Stimulated activated CD8-positive, alpha-beta memory T cell treated with anti-CD3 and anti-CD28 coated beads, Interleukin-7, amount 100 ng/mL, for 1 hour (primary cell): ENCODE results near the gene GRIK2.
"Not testable (repeated sequence)": the region's sequence is repeated elsewhere in the genome, so short reads cannot be mapped to it uniquely, and the experiment has no call there.

ENCODE experiments used
- DNase-seq, 2 donors: peaks; one replicate each; pipeline ENCODE4 v3.0.0-alpha.2; 2020; ENCODE audit warnings: low read depth in 2 of 2

The GRIK2 gene

GRCh38 chr6:101393251-101393828 is at the start of gene GRIK2:
TSS of gene GRIK2 (plus strand) at chr6:101393708.
- DNase-seq = no peak

DNA sequence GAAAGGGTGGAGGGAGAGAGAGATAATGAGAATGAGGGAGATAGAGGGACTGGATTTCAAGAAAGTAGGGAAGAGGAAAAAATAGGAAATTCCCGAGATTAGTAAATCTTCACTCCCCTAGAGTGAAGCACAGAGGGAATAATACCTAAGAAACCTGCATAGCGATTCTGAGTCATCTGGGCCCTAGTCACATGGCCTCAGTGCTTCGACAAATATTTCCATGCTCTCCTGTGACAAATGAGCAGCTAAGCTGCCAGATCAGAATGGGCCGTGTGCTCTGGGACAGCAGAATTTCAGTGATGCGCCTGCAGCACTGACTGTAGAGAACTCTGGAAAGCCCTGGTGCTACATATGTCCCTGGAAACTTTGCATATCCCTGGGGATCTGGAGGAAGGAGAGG is 48.6 kb upstream of the GRIK2 start:
- no peak for DNase-seq

GRCh38 chr6:101348816-101349215 is 44.7 kb upstream of the GRIK2 start:
- no peak for DNase-seq

GRCh38 chr6:101350631-101351030 is 42.9 kb upstream of the GRIK2 start:
- not testable (repeated sequence) for DNase-seq

GRCh38 chr6:101351173-101351572 is 42.3 kb upstream of the GRIK2 start:
- DNase-seq = no peak

DNA sequence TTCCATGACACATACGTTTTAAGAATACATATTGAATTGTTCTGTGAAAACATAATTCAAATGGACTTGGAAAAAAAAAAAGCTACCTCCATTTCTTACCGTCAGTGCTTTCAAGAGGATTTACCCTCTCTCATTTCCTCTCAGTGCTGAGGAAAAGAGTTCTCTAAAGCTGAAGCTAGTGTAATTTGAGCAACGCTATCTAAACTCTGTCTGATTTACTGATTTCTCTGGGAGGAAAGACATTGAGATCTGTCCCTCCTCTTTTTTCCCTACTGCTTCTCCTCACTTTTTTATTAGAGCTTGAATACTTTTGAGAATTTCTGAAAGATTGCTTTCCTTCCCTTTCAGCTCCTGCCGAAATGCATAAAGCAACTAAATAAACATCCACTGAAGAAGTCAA is 41.2 kb upstream of the GRIK2 start:
- DNase-seq = no peak

GRCh38 chr6:101365181-101365580 is 28.3 kb upstream of the GRIK2 start:
- DNase-seq = no peak

- DNase-seq = no peak
Measured at GRCh38 chr6:101379926-101380325, 13.6 kb upstream of the GRIK2 start.

GRCh38 chr6:101380897-101381630 is 12.4 kb upstream of the GRIK2 start:
- no peak for DNase-seq

- not testable (repeated sequence) for DNase-seq
Measured at GRCh38 chr6:101383747-101384146, 9.8 kb upstream of the GRIK2 start.

DNA sequence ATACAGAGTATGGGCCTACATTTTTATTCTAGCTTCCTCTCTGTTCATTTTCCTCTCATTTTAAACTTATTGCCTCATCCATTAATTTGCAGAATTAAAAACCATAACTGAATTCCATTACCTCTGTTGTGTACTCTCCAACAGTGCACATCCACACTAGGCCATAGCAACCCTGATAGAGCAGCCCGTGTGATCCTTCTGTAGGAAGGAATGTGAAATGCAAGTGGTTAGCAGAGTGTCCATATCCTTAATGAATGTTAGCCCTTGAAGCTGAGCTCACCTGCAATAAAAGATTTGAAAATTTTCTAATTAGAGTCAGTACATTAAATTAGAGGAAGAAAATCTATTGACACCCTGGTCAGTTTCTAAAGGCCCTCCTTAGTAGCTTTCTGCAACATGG is 6.5 kb upstream of the GRIK2 start:
- no peak for DNase-seq

DNA sequence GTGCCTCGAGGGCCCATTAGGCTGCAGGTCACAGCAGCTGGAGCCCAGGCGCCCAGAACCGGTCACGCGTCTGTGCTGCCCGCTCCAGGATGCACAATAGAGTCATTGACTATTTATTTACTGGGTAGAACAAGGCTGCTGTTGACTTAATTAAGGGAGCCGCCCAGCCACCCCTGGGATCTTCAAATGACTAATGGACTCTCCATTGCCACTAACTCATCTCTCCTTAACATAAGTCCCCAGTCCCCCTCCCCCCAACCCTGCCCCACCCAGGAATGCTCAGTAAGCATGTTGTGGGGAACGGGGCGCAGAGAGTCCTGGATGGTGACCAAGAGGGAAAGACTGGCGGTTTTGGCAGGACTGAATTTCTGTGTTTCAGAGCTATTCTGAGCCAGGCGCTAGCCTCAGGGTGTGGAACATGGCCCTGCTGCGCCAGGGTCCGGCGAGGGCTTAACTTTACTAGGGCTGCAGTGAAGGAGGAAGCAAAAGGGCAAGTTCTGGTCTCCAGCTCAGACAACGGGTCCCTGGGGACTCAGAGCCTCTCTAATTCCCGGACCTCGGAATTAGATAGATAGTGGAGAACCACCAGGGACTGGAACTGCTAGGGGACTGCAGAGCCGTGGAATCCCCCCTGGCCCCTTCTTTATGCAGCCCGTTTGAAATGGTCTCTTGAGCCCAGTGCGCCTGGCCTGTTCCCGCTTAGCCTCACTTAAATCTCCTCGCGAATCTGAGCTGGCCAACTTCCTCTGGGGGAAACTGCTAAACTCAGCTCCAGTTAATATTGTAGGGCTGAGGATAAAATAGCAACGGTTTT is 1.5 kb upstream of the GRIK2 start:
- DNase-seq = no peak

DNA sequence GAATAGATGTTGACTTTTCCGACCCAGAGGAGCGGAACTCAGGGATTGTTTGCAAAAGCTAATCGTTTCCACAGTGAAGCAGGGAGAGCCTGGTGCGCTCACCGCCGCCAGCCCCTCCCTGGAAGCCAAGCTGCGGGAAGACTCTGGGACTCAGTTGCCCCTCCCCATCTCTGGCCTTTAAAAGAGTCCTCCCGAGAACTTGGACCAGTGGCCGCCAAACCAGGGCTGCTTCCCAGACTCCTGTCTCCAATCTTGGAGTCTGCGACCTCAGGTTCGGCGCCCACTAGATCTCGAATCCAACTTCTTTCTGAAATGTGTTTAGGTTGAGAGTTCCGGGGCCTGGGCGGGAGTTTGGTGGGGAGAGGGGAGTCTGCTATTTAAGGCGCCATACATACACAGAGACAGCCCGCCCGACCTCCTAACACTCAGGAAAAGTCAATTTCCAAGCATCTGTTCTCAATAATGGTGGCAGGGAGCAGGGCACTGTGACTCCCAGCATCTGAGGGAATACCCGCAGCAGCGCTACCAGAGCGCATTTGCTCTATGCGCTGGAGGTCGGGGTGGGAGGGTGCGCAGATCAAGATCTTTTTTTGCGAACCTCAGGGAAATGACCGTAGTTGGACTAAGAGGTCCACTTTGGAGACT is 800 bp upstream of the GRIK2 start:
- no peak for DNase-seq

GRCh38 chr6:101393829-101394251 is 332 bp downstream of the GRIK2 start:
- no peak for DNase-seq

DNA sequence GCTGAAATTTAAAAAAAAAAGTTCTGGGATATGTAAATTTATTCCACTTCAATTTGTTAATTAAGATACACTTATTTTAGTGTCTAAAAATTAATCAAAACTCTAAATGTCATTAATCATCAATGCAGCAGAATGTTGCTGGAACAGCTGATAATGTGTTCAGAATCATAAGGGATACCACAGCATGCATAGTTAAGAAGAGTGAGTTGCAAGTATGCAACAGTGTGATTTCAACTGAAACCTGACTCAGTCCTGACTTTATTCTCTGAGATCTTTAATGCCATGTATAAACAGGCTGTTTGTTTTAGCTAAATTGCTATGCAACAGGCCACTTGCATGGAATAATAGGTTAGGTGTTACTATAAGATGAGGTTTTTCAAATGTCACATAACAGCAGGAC is 1.4 kb downstream of the GRIK2 start:
- no peak for DNase-seq

DNA sequence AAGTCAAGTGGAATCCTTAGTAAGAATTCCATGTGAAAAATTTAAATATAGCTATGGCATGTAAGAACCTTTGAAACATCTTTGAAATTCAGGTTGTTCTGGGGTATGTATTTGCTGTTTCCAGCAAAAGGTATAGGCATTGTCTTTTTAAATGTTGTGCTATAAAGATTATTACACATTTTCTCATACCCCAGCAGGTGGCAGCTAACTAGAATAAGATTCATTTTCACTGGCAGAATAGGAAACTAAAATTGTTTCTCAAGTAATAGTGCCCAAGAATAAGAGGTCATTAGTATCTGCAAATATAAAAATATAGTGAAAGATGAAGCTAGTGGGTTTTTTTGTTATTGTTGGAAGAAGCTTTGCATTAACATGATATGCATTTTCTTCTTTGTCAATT is 1.8 kb downstream of the GRIK2 start:
- no peak for DNase-seq

DNA sequence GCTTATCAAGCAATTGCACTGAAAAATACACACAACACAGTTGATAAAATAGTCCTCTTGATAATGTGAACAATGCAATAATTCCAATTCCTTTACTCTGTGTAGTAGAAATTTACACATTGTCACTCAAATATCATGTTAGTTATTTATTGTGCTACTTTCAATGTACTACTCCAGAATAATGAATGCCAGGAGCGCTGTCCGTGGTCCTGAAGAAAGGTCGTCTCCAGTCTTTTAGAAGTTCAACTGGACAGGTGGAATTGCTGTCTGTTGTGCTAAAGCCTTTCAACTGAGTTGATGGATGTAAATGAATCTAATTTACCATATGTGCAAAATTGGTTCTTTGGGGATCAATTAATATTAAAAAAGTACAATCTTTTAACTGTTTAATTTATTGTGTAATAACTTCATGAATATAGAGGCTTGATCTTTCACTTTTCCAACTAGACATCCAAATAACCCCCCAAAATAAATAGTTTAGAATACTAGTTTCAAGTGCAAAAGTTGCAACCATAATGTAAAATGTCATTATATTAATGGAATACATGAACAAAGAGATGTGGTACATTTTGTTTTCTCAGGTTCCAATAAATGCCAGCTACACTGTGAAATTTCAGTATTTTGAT is 3.2 kb downstream of the GRIK2 start:
- DNase-seq = no peak

DNA sequence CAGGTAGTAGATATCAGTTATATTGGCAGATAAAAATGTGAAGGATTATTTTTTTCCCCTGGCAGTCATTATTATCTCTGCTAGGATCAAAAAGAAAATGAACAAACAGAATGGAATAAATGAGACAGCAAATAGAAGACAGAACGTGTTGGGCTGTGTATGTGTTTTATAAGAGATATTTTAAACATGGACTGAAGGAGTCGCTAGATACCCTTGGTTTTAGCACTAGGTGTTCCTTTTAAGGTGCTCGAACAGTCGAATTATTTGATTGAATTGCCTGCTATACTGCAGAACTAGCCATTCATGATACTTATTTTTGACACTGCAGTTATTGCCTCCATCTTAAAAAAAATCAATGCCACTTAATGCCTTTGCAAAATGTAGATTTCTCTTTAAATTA is 3.7 kb downstream of the GRIK2 start:
- no peak for DNase-seq

DNA sequence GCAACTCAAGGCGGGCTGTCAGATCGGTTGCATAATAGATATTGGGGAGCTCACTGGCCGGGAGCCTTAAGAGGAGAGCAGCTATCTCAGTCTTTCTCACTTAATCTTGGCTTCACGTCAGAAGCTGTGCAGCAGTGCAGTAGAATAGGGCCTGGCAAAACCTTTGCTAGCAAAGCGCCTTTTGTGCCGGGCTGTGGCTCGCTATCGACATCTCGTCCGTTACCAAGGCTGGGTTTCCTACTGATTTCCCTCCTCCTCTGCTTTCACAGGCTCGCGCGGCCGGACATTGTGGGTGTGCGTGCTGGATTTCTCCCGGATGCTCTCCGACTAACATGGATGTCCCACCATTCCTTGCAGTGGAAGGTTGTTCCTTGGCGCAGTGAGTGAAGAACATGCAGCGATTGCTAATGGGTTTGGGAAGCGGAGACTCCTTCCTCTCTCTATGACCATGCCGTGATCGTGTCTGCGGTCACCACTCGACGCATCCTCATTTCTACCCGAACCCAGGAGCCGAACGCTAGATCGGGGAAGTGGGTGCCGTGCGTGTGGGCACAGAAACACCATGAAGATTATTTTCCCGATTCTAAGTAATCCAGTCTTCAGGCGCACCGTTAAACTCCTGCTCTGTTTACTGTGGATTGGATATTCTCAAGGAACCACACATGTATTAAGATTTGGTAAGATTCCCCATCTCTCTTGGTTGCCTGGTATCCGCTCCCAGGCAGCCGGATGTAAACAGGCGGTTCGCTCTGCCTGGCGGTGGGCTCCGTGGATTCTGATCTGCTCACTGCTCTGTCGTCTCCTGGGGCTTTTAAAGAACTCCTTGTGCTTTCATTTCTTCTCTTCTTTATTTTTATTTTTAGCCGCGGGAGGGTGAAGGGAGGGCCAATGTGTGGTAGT is 5.5 kb downstream of the GRIK2 start:
- no peak for DNase-seq

DNA sequence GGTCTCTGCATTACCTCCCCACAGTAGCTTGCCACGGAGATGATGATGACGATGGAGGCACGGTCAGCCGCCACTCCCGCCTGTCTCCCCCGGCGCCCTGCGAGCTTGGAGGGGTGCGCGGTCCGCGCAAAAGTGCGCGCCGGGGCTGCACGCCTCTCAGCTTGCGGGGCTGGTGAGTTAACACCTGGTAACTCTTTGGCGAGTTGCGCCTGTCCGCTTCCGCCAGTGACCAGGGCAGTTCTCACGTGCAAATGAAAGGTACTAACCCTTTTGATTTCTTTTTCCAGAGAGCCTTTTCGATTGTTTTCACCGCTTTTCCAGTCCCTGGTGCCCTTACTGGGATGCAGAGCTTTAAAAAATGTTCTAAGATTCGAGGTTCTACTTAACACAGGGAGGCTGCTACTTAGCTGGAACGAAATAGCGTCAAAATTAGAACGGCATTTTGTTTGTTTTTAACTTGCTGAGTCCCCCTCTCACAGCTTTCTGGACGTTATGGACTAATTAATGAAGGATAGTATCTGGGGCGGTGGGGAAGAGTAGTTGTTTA is 6.2 kb downstream of the GRIK2 start:
- DNase-seq = no peak
